GM15510 (cell line): ENCODE results near the gene SPATA25.

Experiments
- POLR2A ChIP-seq: IDR thresholded peaks from 3 replicates; pipeline ENCODE4 v1.6.1; 2011; ENCODE audit warnings: borderline replicate concordance; ENCODE audit not compliant: insufficient read length; ENCODE audit errors: extremely low read depth

SPATA25 gene, protein sequence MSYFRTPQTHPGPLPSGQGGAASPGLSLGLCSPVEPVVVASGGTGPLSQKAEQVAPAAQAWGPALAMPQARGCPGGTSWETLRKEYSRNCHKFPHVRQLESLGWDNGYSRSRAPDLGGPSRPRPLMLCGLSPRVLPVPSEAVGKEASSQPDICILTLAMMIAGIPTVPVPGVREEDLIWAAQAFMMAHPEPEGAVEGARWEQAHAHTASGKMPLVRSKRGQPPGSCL

DNA sequence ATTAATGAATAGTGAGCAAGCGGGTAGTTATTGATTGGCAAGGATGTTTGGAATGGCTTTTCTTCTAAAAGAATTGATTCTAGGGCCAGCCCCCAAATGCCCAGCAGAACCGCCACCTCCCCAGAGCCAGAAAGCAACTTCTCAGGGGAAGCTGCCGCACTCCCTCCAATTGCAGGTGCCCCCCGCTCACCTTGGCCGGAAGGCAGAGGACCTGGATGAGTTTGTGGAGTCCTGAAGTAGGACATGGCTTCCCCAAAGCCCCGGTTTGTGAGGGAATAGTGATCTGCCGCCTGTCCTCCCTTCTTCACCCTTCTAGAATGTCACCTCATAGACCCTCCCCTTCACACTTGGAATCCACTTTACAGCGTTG, at the start of gene SPATA25:
TSS of gene SPATA25 (minus strand) at position 277 of the 370 bp plus-strand sequence. CDS start at position 245, 32 bp downstream.
- TF ChIP-seq POLR2A = no peak

DNA sequence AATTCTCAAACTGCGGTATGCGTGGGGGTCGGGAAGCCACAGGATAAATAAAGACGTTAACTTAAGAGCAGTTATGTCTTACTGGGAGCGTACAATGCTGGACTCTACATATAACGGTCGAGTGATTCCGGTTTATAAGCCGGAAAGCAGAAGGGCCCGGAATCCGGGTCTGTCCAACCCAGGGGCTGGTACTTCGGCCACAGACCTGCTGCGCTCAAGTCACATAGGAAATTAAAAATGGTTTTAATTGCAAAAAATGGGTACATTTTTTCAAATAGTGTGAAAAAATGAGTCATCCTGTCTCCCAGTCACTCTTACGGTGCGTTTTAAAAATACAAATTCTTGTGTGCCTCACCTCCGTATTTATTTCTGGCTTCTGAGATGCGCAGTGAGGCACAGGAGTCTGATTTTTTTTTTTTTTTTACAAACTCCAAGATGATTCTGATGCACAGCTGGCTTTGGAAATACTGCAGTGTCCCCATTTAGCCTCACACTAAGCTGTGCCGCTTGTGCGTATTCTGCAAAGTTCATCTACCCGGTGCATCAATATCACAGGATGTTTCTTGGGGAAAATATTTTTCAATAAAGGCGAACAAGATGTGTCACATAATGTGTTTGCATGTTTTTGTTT, 48.1 kb upstream of the SPATA25 start:
- TF ChIP-seq POLR2A = no peak

DNA sequence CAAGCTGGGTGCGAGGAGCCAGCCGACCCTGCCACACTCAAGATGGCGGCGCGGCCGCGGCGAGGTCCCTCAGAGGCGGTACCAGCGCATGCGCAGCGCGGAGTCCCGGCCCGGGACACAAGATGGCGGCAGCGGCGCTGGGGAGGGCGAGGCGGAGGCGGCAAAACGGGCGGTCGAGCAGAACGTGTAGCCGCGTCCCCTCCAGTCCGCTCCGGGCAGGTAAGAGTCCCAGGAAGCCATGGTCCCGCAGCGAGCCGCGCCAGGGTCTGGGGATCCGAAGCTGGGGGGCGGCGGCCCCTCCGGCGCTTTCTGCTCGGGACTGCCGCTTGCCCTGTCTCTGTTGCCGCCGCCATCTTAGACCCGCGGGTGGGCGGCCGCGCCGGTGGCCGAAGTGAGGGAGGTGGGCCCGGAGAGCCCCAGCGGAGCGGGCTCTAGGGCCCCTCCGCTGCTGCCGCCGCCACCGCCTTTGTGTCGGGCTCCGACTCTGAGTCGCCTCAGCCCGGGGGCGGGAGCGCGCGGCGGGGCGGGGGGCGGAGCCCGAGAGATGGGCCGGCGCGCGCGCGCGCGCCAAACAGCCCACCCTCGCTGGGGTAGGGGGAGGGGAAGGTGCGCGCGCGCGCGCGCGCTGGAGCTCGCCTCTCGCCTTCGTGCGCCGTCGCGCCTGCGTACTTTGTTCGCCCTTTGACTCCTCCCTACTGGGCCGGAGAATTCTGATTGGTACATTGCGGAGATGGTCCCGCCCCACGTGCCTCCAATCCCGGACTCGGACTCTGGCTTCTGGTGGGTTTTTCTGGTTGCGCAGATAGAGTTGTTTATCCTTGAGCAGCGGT, 47.4 kb upstream of the SPATA25 start, which contains the start of gene PCIF1:
TSS of gene PCIF1 (plus strand) at position 98 of the 830 bp plus-strand sequence. CDS start 4,317 bp downstream, outside the sequence.
- TF ChIP-seq POLR2A = peak; percentile 89

DNA sequence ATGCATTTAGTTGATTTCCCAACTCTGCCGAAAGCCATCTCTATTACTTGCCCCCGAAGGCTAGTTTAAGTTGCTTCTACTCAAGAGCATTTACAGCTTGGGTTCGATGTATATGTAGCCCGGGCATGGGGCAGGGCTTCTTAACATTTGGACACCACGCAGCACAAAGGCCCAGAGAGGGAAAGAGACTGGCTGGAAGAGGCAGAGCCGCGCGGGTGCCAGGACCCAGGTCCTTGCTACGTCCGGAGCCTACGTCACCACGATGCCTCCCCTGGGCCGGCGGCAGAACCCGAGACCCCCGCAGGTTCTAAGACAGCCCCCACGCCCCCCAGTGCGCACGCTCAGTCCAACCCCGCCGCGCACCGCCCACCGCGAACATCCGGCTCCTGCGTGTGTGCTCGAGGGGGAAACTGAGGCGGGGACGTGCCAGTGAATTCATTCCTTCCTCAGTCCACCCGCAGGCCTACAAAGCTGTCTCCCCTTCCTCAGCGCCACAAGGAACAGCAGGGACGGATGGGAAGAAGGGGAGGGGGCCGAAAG, 46.7 kb upstream of the SPATA25 start:
- no peak for TF ChIP-seq POLR2A

DNA sequence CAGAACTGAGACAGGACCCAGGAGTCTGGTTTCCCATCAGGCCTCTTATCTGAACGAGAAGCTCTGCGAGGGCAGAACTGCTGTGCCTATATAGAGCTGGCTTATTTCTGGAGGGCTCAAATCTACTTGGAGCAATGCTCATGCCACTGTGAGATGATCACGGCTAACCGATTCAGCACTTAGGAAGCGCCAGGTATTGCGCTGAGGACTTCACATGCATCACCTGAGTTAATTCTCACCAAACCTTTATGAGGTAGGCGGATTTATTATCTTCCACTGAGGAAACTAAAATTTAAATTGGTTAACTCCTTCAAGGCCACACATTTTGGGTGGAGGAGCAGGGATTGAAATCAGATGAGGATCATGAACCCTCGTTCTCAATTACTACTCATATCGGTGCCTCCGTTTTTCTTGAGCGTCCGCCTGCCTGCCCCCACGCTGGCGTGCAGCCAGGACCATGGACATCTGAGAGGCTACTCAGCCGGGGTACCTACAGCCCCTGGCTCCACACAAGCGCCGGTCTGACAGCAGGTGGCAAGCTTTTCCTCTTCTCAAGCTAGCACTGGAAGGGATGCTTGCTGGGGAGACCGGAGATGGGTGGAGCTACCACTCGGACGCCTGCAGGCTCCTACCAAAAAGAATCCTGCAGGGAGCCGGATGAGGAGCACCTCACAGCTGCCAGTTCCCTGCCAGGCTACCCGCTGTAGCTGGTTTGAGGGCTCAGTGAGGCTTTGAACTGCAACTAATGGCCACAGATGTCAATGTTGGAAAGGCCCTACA, 46.0 kb upstream of the SPATA25 start:
- peak; percentile 45 for TF ChIP-seq POLR2A

DNA sequence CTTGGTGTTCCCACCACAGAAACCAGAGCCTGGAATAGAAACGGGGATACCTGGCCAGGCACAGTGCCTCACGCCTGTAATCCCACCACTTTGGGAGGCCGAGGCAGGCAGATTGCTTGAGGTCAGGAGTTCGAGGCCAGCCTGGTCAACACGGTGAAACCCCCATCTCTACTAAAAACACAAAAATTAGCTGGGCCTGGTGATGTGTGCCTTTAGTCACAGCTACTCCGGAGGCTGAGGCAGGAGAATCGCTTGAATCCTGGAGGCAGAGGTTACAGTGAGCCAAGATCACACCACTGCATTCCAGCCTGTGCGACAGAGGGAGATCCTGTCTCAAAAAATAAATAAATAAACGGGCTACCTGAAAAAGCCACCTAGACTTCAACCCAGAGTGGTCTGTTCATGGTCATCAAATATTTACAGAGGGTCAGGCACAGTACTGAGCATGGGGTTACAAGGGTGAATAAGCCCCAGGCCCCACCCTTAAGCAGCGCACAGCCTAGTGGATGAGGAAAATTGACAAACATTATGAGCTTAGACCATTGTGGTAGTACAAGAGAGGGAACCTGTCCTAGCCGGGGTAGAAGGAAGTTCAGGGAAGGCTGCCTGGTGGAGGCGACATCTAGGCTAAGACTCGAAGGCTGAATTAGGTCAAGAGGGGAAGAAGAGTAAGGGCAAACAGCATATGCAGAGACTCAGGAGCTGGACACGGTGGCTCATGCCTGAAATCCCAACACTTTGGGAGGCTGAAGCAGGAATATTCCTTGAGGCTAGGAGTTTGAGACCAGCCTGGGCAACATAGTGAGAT, 39.9 kb upstream of the SPATA25 start:
- TF ChIP-seq POLR2A = no peak

DNA sequence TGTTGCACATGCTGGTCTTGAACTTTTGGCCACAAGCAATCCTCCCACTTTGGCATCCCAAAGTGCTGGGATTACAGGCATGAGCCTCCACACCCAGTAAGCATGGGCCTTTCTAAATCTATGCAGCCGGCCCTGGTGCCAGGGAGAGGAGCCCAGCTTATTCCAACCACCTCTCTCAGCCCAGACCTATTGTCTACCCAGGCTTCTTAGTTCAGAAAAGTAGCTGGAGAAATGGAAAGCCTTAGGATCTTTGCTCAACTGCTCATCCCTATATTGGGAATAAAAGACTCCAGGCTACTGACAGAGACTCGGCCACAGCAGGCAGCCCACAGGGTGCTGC, 39.3 kb upstream of the SPATA25 start:
- no peak for TF ChIP-seq POLR2A

DNA sequence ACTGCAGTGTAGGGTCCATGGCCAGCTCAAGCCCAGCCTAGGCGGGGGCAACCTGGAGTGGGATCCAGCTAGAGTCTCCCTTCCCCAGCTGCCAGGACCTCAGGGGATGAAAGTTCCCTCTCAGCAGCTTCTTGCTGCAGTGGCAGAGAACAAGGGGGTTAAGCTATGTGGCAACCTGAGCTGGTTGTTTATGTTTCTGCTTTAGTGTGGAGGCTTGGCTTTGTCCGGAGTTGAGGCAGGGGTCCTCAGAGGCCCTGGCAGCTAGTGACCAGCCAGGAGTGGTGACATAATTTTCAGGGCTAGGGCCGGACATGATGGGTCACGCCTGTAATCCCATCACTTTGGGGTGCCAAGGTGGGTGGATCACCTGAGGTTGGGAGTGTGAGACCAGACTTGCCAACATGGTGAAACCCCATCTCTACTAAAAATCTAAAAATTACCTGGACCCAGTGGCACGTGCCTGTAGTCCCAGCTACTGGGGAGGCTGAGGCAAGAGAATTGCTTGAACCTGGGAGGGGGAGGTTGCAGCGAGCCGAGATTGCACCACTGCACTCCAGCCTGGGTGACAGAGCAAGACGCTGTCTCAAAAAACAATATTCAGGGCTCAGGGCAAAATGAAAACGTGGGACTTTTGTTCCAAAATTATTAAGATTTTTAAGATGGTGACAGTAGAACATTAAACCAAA, 38.5 kb upstream of the SPATA25 start:
- TF ChIP-seq POLR2A = no peak

DNA sequence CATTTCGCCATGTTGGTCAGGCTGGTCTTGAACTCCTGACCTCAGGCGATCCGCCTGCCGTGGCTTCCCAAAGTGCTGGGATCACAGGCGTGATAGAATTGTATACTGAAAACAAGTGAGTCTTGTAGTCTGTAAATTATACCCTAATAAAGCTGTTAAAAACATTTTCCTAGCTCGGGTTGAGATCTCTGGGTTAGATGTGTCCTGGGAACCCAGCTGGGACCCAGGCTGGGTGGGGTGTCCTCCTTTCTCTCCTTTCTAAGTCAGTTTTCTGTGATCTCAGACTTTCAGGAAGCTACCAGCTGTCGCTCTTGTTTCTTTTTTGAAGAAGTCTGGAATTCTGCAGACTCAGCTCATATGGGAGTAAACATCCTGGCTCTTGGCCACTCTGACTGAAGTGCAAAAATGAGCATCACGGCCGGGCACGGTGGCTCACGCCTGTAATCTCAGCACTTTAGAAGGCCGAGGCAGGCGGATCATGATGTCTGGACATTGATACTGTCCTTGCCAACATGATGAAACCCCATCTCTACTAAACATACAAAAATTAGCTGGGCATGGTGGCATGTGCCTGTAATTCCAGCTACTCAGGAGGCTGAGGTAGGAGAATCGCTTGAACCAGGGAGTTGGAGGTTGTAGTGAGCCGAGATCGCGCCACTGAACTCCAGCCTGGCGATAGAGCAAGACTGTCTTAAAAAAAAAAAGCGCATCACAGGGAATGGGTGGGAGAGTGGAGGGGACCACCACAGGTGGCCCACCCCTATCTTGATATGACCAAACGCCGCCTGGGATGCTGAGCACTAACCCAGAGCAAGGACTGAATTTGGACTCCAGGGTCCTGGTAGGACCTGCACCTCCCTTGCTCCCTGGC, 37.2 kb upstream of the SPATA25 start:
- TF ChIP-seq POLR2A = no peak

DNA sequence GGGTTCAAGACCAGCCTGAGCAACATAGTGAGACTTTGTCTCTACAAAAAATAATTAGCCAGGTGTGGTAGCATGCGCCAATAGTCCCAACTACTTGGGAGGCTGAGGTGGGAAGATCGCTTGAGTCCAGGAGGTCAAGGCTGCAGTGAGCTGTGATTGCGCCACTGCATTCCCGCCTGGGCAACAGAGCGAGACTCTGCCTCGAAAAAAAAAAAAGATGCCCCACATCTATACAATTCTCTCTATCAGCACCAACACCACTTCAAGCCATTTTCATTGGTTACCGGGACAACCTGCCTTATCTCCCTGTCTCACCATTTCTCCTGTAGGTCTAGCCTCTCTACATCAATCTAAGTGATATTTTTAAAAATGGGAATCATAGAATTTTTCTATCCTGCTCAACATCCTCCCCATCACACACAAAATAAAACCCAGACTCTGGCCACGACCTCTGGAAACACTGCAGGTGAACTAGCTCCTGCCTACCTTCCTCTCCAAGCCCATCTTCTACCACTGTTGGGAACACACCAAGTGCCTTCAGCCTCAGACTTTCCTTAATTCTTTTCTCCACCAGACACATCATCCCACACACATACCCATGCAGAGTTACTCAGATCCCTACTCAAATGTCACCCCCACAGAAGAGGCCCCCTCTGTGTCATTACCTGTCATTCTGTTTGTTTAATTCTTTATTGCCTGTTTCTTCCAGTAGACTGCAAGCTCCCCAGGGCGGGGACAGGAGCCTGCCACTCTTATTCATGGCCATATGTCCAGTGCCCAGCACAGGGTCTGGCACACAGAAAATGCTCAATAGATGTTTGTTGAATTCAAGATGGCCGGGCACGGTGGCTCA, 34.1 kb upstream of the SPATA25 start:
- TF ChIP-seq POLR2A = no peak

DNA sequence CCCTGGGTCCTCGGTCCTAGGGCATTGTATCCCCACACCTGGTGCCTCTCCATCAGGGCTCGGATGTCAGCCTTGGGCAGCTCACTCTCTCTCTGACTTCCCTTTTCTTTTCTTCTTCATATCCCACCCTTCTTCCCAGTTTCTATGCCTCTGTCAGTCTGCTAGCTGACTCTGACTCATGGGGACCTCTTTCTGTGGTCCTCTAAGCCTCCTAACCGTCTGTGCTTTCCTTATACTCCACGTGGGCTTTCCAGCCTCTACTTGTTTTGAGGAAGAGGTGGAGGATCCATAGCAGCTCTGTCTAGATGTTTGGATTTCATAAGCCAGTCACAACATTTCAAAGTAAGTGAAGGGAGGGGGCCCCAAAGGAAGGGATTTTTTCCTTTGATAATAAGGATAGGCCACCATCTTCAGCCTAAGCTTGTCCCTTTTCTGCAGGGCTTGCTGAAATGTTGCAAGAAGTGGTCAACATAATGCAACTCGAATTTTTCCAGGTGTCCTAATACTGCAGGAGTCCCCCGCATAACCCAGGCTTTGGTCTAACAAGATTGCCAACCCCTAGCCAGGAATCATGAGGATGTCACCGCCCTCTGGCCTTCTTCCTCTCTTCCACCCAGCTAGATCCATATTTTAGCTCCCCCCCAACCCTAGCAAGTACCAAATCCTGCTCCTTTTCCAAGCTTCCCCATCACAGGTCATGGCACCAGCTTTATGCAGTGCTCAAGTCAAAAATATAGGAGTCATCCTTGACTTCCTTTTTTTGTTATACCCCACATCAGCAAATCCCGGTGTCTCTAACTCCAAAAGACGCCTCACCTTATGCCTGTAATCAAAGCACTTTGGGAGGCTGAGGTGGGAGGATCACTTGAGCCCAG, 33.3 kb upstream of the SPATA25 start:
- TF ChIP-seq POLR2A = no peak
